GM12874 (cell line): ENCODE measurements around the gene PLIN5.

Experiments
- CTCF ChIP-seq: IDR thresholded peaks from 2 replicates; pipeline ENCODE4 v1.5.1; 2011; ENCODE audit warnings: low read depth, mild to moderate bottlenecking, control low read depth, low read length, moderate library complexity; ENCODE audit not compliant: insufficient read depth

PLIN5 gene

GRCh38 chr19:4488496-4488895, 46.5 kb downstream of the PLIN5 start:
- TF ChIP-seq CTCF = no peak

- TF ChIP-seq CTCF = no peak
Observed at GRCh38 chr19:4487572-4487971, 47.5 kb downstream of the PLIN5 start.

- TF ChIP-seq CTCF = no peak
Observed at GRCh38 chr19:4483385-4483784, 51.6 kb downstream of the PLIN5 start.

- TF ChIP-seq CTCF = no peak
Observed at GRCh38 chr19:4482721-4483364, 52.2 kb downstream of the PLIN5 start.

GRCh38 chr19:4477034-4477801, 57.8 kb downstream of the PLIN5 start:
- no peak for TF ChIP-seq CTCF

GRCh38 chr19:4474514-4475022, 60.5 kb downstream of the PLIN5 start:
- TF ChIP-seq CTCF = no peak

- no peak for TF ChIP-seq CTCF
Observed at GRCh38 chr19:4473763-4474513, 61.1 kb downstream of the PLIN5 start.
